Mononuclear cell (primary cell): ENCODE measurements around the gene CRACR2B. TPM values are rescaled to one million over a fixed set of nuclear protein-coding genes. Genes with fewer than 3 reads are reported as not detected.
A peak's percentile ranks its signal among the peaks of the same experiment; 100 is the strongest.

Experiments used
- H3K27me3 ChIP-seq: 2 replicates; pipeline ENCODE4 v1.6.0; 2011; ENCODE audit warnings: low read length, control low read depth; ENCODE audit not compliant: insufficient read depth
- H3K4me1 ChIP-seq: 2 replicates; pipeline ENCODE4 v1.5.1; 2011; ENCODE audit warnings: mild to moderate bottlenecking, low read length, control low read depth; ENCODE audit not compliant: insufficient read depth
- H3K4me3 ChIP-seq: 2 replicates; pipeline ENCODE4 v1.5.1; 2011; ENCODE audit warnings: mild to moderate bottlenecking, low read length, moderate library complexity
- H3K9me3 ChIP-seq: 2 replicates; pipeline ENCODE4 v1.5.1; 2011; ENCODE audit warnings: low read depth, mild to moderate bottlenecking, control low read depth, low read length
- total RNA-seq: library from RNA; depleted of rRNA; stranded (reverse); fragments of >200 nt; gene quantifications from one replicate; pipeline ENCODE4 v1.2.3, GENCODE V29; 2012

The CRACR2B gene
- total RNA-seq, 1 donor = 0.84 TPM

GRCh38 chr11:843818-844692 is 16.3 kb downstream of the CRACR2B start:
- peaks cover 8% of the 10 kb centered on the region for H3K27me3 ChIP-seq
- peak overlapping the region; percentile 20 for H3K4me3 ChIP-seq
- H3K4me1 ChIP-seq = peaks cover 47% of the 10 kb centered on the region
- H3K9me3 ChIP-seq = no peaks in the 10 kb centered on the region

DNA sequence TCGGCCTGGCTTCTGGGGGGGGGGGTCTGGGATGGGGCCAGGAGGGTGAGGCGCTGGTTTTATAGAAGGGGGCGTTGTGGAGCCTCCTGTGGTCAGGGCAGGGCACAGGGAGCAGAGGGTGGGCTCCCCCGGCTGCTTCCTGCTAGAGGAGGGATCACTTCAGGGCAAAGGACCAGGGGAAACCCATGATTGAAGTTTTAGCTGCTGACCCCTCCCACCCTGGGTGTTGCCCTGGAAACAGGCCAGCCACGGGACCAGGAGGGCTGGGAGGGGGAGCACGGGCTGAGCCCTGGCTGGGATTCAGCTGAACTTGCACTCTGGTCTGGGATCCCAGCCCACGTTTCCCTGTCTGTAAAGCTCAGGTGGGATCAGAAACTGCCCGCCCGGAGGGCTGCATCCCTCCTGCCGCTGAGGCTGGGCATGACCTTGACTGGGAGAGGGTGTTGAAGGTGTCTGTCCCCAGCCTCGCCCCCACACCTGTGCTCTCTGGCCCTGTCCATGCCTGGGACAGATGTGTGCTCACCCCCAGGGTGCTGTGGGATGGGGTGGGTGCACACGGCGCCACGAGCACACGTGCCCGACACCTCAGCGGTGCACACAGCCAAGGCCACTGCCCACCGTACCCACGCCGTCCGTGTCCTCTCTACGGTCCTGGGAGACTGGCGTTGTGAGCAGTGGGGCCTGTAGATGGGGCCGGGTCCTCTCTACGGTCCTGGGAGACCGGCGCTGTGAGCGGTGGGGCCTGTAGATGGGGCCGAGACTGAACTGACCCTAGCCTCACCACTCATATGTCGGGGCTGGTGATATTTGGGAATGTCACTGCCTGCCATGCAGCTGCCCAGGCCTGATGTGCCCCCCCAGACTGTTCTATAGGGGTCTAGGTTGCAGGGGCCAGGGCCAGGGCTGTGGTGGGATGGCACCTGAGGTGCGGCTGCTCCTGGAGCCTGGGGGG is 17.2 kb downstream of the CRACR2B start:
- peaks cover 10% of the 10 kb centered on the region for H3K27me3 ChIP-seq
- peaks cover 49% of the 10 kb centered on the region for H3K4me1 ChIP-seq
- no peaks in the 10 kb centered on the region for H3K9me3 ChIP-seq
- no peak overlapping the region for H3K4me3 ChIP-seq

- H3K4me1 ChIP-seq = peaks cover 43% of the 10 kb centered on the region
- no peaks in the 10 kb centered on the region for H3K9me3 ChIP-seq
- H3K27me3 ChIP-seq = peaks cover 10% of the 10 kb centered on the region
- no peak overlapping the region for H3K4me3 ChIP-seq
Measured at GRCh38 chr11:845872-846495, 18.3 kb downstream of the CRACR2B start.

DNA sequence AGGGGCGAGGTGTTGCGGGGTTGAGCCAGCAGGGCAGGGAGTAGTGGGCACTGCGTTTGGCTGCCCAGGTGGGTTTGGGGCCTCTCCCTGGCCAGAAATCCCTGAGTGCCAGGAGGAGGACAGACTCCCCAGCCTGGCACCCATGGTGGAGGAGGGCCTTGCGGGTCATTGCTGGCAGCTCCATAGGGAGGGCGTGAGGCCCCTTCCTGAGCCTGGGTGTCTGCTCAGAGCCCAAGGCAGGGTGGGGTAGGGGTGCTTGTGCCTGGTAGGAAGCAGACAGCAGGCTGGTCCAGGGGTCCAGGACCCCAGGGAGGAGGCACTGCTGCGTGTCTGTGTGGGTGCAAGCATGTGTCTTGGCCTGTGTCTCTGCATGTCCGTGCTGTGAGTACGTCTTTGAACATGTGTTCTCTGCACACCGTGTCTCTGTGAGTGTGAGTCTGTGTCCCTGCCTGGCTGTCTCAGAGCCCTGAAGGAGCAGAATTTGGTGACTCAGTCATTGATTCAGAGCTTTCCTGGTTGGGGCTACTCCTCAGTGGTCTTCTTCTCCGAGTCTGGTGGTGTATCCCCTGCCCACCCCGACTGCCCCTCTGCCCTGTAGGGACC is 18.9 kb downstream of the CRACR2B start:
- no peaks in the 10 kb centered on the region for H3K9me3 ChIP-seq
- no peak overlapping the region for H3K4me3 ChIP-seq
- peaks cover 10% of the 10 kb centered on the region for H3K27me3 ChIP-seq
- H3K4me1 ChIP-seq = peaks cover 37% of the 10 kb centered on the region

DNA sequence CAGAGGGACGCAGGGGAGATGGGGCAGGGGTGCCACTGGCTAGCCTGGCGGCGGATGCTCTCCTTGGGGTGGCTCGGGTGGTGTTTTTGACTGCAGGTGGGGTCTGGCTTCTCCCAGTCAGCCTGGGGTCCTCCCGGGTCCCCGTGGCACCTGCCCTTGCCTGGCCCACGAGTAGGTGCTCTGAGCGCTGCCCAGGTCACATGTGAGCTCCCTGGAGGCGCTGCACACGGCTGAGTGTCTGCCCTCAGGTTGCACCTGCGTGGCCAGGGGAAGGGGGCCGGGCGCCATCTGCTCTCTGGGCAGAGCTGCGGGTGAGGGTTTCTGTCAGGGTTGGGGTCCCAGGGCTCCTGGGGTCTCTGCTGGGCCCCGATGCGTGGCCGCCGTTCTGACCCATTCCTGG is 20.2 kb downstream of the CRACR2B start:
- H3K27me3 ChIP-seq = peaks cover 10% of the 10 kb centered on the region
- H3K4me1 ChIP-seq = peaks cover 32% of the 10 kb centered on the region
- H3K9me3 ChIP-seq = no peaks in the 10 kb centered on the region
- no peak overlapping the region for H3K4me3 ChIP-seq

DNA sequence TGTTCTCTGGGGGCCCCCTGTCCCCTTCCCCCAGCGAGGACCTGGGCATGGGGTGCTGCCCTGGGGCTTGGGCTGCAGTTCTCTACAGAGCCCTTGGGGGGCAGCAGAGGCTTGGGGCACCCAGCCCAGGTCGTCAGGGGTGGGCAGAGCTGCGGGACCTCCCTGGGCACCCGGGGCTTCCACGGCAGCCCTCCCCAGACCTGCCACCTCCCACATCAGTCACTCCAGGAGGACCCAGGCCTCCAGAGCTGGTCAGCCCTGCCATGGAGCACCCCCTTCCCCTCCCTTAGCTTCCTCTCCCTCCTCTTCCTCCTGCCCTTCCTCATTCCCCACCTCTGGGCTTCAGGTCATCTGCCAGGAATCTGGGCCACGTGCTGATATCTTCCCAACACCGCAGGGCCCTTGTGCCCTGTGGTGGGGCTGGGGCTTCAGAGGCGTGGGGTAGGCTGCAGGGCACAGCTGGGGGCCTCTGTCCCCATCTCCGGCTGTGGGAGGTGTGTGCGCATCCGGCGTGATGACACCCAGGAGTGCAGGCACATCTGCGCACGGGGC is 20.7 kb downstream of the CRACR2B start:
- Histone ChIP-seq H3K4me1 (peaks cover 28% of the 10 kb centered on the region), H3K4me3 (no peak overlapping the region), H3K9me3 (no peaks in the 10 kb centered on the region), H3K27me3 (peaks cover 10% of the 10 kb centered on the region)

- Histone ChIP-seq H3K9me3 (no peaks in the 10 kb centered on the region), H3K27me3 (peaks cover 10% of the 10 kb centered on the region), H3K4me1 (peaks cover 20% of the 10 kb centered on the region), H3K4me3 (no peak overlapping the region)
Measured at GRCh38 chr11:849104-849824, 21.5 kb downstream of the CRACR2B start.

DNA sequence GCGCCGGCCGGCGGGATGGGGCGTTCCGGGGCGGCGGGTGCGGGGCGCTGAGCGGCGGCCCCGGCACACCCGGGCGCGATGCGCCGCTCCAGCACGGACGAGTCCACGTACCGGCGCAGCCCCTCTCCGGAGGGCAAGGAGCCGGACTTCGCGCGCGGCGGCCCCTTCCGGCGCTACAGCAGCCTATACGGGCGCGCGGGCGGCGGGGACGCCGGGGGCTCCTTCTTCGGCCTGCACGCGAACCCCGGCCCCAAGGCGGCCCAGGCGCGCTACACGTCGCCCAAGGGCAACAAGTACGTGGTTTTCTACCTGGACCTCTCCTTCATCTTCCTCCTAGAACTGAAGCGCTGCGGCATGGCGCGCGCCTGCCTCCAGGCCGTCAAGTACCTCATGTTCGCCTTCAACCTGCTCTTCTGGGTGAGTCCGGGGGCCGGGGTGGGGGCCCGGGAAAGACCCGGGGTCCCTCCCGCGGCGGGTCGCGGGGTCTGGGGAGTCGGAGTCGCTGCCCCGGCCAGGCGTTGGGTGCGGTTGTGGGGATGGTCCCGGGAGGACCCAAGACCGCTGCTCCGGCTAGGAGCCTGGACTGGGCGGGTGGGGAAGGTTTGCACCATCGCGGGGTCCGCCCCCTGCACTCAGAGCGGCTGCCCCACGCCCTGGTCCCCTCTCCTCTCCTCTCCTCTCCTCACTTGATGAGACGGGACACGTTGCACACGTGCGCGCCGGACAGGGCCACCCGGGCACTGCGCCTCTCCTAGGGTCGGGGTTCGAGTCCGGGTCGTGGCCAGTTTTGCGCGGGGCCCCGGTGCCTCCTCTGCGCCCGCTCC is 22.4 kb downstream of the CRACR2B start:
- peaks cover 12% of the 10 kb centered on the region for H3K4me1 ChIP-seq
- peaks cover 10% of the 10 kb centered on the region for H3K27me3 ChIP-seq
- no peak overlapping the region for H3K4me3 ChIP-seq
- H3K9me3 ChIP-seq = no peaks in the 10 kb centered on the region

DNA sequence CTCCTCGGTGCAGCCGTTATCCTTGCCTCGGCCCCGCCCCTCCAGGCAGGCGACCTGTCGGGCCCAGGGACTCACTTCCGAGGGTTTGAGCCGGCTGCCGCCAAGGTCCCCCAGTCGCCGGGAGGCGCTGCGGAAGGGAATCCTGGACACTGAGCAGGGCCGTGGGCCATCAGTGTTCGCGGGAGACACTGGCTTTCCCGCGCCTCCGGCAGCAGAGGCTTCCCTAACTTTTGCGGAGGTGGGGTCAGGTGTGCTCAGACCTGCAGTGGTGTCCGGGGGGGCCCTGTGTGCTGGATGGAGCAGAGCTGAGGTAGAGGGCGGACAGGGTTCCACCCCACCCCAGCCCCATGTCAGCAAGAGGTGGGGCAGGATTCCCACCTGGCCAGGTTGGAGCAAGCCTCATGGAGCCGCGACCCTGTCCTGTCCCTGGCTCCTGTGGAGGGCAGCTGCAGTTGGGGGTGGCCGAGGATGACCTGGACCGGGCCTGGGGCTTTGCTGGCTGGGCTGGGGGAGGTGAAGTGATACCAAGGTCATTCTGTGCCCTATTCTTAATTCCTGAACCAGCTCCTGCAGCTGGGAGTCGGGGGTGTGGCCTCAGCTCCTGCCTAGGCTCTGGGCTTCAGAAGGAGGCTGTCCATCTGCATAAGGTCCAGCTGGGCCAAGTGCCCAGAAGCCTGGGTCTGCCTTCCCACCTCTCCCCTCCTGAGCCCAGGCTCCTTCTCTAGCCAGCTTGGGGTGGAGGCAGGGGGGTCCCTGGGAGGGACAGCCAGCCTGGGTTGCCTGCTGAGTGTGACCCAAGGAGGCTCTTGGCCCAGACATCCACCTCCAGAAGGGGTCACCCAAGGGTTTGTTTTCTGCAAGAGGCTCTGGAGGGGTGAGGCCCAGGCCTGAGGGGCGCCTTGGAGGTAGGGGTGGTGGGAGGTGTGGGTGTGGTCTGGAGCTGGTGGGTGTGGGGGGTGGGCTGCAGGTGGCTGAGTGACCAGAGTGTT is 23.4 kb downstream of the CRACR2B start:
- Histone ChIP-seq H3K27me3 (peaks cover 10% of the 10 kb centered on the region), H3K4me1 (peaks cover 11% of the 10 kb centered on the region), H3K9me3 (no peaks in the 10 kb centered on the region), H3K4me3 (no peak overlapping the region)

DNA sequence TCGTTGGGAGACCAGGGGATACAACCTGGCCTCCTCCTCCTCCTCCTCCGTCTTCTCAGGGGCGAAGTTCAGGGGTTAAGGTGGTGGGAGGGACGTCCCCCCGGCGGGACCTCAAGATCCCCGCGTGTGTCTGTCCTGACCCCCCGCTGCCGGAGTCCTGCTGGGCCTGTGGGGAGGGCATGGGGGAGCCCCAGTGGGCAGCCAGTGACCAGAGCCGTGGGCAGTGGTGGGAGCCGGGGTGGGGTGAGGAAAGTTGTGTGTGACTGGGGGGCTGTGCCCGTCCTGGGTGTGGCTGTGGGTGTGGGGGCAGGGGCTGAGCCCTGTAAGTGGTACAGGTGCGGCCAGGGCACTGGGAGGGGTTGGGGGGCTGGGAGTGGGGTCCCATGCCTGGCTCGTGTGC is 25.0 kb downstream of the CRACR2B start:
- Histone ChIP-seq H3K4me3 (no peak overlapping the region), H3K27me3 (peaks cover 10% of the 10 kb centered on the region), H3K4me1 (peaks cover 11% of the 10 kb centered on the region), H3K9me3 (no peaks in the 10 kb centered on the region)

- H3K9me3 ChIP-seq = no peaks in the 10 kb centered on the region
- peaks cover 4% of the 10 kb centered on the region for H3K4me1 ChIP-seq
- no peak overlapping the region for H3K4me3 ChIP-seq
- peaks cover 5% of the 10 kb centered on the region for H3K27me3 ChIP-seq
Measured at GRCh38 chr11:853682-854448, 26.1 kb downstream of the CRACR2B start.
